Fibroblast of villous mesenchyme (primary cell): ENCODE results near the gene KIR2DL4. TPM values are rescaled to one million over a fixed set of nuclear protein-coding genes. Genes with fewer than 3 reads are reported as not detected.
"Not testable (repeated sequence)": the region's sequence is repeated elsewhere in the genome, so short reads cannot be mapped to it uniquely, and the experiment has no call there.

Source experiments
- DNase-seq: peaks from one replicate; pipeline ENCODE4 v3.0.0-alpha.2; 2010; ENCODE audit warnings: low read depth
- H3K4me3 ChIP-seq: 2 replicates; pipeline ENCODE4 v1.5.1; 2011; ENCODE audit warnings: low read depth, mild to moderate bottlenecking, low read length
- total RNA-seq: library from RNA; depleted of rRNA; stranded (reverse); fragments of >200 nt; gene quantifications from 2 replicates; pipeline ENCODE4 v1.2.3, GENCODE V29; 2012
- TF ChIP-seq, protein P1 (sequence below): IDR thresholded peaks from 2 replicates; pipeline ENCODE4 v1.5.1; 2012; ENCODE audit warnings: low read depth, mild to moderate bottlenecking, low read length; ENCODE audit not compliant: insufficient read depth

Gene KIR2DL4
- not detected in 2 replicates for total RNA-seq

DNA sequence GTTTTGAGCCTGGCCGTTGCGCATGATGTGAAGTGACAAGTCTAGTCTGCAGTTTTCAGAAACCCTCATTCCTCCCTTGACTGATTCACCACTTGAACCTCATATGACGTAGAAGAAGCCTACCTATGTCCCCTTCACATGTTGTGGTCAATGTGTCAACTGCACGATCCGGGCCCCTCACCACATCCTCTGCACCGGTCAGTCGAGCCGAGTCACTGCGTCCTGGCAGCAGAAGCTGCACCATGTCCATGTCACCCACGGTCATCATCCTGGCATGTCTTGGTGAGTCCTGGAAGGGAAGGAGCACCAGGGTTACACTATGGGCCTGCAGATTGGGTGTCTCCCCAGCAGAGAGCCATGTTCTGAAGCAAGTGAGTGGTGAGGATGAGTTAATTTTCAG is at the start of gene KIR2DL4:
Gene KIR2DL4, plus strand, starts transcription at position 201 of the 400 bp plus-strand sequence. Its CDS starts 42 bp downstream, at position 243.
- TF ChIP-seq, protein P1, sequence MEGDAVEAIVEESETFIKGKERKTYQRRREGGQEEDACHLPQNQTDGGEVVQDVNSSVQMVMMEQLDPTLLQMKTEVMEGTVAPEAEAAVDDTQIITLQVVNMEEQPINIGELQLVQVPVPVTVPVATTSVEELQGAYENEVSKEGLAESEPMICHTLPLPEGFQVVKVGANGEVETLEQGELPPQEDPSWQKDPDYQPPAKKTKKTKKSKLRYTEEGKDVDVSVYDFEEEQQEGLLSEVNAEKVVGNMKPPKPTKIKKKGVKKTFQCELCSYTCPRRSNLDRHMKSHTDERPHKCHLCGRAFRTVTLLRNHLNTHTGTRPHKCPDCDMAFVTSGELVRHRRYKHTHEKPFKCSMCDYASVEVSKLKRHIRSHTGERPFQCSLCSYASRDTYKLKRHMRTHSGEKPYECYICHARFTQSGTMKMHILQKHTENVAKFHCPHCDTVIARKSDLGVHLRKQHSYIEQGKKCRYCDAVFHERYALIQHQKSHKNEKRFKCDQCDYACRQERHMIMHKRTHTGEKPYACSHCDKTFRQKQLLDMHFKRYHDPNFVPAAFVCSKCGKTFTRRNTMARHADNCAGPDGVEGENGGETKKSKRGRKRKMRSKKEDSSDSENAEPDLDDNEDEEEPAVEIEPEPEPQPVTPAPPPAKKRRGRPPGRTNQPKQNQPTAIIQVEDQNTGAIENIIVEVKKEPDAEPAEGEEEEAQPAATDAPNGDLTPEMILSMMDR, result no peak
- H3K4me3 ChIP-seq, result no peak within 1 kb of the TSS
- DNase-seq, result no peak

DNA sequence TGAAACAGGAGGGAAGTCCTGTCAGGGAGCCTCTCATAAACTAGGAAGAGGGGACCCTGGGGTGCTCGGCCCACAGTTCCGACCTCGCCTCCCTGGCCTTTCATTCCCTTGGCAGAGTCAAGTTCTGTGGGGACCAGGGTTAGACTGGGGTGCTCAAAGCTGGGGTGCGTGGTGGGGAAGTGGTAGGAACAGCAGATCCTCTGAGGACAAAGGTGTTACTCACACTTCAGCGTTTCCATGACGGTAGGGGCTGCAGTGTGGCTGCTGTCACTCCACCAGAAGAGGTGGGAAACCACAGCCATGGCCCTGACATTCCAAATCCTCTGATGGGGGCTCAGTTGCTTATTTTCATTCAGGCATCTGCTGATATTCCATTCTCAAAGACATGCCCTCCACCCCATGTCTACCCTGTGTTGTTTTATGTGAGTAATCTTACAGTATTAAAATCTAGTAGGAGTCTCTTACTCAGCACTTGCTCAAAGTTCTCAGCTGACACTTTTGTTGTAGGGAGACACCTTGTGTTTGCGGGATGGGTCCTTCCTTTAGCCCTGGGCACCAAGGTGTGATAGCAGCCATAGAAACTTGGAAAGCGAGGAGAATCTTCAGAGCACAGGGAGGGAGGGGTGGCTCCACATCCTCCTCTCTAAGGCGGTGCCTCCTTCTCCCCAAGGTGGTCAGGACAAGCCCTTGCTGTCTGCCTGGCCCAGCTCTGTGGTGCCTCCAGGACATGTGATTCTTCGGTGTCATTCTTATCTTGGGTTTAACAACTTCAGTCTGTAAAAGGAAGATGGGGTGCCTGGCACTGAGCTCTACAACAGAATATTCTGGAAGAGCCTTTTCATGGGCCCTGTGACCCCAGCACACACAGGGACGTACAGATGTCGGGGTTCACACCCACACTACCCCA is 47.0 kb upstream of the KIR2DL4 start:
- not testable (repeated sequence) for DNase-seq, H3K4me3 ChIP-seq

DNA sequence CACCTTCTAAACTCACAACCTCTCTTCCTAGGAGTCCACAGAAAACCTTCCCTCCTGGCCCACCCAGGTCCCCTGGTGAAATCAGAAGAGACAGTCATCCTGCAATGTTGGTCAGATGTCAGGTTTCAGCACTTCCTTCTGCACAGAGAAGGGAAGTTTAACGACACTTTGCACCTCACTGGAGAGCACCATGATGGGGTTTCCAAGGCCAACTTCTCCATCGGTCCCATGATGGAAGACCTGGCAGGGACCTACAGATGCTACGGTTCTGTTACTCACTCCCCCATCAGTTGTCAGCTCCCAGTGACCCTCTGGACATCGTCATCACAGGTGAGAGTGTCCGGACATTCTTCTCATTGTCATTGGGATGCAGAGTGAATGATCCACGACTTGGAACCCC is 44.8 kb upstream of the KIR2DL4 start:
- H3K4me3 ChIP-seq, DNase-seq: not testable (repeated sequence)

DNA sequence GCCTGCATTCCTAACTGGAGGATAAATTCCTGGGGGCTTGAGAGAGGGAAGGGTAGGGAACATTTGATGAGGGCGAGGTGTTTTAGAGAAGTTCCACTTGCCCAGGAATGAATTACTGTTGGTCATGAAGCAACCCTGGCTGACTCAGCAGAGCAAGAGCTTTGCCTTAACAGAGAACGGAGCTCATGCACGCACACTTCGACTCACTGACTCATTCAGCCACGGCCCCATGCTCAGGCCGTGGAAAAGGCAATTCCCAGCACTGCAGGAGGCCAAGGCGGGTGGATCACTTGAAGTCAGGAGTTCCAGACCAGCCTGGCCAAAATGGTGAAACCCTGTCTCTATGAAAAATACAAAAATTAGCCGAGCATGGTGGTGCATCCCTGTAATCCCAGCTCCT is 39.2 kb upstream of the KIR2DL4 start:
- not testable (repeated sequence) for DNase-seq, H3K4me3 ChIP-seq

DNA sequence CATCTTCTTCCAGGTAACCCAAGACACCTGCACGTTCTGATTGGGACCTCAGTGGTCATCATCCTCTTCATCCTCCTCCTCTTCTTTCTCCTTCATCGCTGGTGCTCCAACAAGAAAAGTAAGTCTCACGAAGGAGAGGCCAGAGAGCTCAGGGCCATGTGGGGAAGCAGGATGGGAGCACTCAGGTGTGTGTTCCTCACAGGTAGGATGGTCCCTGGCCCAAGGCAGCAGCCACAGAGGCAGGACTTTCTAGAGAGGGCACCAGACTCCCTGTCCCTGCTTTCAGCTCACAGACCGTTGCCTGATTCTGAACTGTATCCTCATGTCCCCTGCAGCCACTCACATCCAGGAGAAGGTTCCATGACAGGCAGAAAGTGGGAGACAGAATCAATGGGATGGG is 36.9 kb upstream of the KIR2DL4 start:
- H3K4me3 ChIP-seq, result not testable (repeated sequence)

DNA sequence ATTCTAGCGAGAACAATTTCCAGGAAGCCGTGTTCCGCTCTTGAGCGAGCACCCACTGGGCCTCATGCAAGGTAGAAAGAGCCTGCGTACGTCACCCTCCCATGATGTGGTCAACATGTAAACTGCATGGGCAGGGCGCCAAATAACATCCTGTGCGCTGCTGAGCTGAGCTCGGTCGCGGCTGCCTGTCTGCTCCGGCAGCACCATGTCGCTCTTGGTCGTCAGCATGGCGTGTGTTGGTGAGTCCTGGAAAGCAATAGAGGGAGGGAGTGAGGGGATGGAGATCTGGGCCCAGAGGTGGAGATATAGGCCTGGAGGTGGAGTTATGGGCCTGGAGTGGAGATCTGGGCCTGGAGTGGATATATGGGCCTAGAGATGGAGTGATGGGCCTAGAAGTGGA is 33.8 kb upstream of the KIR2DL4 start, which contains the start of gene KIR2DL1:
Gene KIR2DL1, plus strand, starts transcription at position 148 of the 400 bp plus-strand sequence. Its CDS starts 58 bp downstream, at position 206.
- not testable (repeated sequence) for H3K4me3 ChIP-seq, DNase-seq

More for the DNA sequence above, 36.9 kb upstream of the KIR2DL4 start:
- DNase-seq, result not testable (repeated sequence)

DNA sequence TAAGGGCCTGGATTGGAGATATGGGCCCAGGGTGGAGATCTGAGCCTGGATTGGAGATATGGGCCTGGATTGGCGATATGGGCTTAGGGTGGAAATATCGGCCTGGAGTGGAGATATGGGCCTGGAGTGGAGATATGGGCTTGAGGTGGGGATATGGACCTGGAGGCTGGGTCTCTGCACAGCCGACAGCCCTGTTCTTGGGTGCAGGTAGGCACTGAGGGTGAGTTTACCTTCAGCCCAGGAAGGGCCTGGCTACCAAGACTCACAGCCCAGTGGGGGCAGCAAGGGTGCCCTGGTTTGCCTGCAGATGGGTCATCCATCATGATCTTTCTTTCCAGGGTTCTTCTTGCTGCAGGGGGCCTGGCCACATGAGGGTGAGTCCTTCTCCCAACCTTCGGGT is 32.9 kb upstream of the KIR2DL4 start:
- not testable (repeated sequence) for DNase-seq, H3K4me3 ChIP-seq

DNA sequence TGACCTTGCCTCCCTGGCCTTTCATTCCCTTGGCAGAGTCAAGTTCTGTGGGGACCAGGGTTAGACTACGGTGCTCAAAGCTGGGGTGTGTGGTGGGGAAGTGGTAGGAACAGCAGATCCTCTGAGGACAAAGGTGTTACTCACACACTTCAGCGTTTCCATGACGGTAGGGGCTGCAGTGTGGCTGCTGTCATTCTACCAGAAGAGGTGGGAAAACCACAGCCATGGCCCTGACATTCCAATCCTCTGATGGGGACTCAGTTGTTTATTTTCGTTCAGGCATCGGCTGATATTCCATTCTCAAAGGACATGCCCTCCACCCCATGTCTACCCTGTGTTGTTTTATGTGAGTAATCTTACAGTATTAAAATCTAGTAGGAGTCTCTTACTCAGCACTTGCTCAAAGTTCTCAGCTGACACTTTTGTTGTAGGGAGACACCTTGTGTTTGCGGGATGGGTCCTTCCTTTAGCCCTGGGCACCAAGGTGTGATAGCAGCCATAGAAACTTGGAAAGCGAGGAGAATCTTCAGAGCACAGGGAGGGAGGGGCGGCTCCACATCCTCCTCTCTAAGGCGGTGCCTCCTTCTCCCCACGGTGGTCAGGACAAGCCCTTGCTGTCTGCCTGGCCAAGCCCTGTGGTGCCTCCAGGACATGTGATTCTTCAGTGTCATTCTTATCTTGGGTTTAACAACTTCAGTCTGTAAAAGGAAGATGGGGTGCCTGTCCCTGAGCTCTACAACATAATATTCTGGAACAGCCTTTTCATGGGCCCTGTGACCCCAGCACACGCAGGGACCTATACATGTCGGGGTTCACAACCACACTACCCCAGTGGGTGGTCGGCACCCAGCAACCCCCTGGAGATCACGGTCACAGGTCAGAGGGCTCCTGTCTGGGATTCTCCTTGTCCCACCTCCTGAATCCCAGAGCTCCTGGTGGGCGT is 32.1 kb upstream of the KIR2DL4 start:
- H3K4me3 ChIP-seq, DNase-seq: not testable (repeated sequence)

DNA sequence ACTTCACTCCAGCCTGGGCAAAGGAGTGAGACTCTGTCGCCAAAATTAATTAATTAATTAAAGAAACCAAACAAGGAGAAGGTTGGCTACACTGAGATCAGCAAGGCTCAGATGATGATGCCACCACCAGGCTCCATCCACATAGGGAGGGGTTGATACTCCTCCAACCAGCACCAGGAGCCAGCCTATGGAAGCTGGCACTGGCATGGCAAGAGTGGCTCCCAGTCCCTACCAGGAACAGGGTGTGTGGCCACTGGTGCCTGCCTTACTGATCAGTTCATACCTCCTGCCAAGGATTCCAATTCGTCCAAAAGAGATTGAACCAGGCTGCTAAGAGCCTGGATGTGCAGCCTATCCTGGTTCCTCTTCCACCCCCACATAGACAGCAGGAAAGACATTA is 30.7 kb upstream of the KIR2DL4 start:
- H3K4me3 ChIP-seq, DNase-seq: not testable (repeated sequence)

DNA sequence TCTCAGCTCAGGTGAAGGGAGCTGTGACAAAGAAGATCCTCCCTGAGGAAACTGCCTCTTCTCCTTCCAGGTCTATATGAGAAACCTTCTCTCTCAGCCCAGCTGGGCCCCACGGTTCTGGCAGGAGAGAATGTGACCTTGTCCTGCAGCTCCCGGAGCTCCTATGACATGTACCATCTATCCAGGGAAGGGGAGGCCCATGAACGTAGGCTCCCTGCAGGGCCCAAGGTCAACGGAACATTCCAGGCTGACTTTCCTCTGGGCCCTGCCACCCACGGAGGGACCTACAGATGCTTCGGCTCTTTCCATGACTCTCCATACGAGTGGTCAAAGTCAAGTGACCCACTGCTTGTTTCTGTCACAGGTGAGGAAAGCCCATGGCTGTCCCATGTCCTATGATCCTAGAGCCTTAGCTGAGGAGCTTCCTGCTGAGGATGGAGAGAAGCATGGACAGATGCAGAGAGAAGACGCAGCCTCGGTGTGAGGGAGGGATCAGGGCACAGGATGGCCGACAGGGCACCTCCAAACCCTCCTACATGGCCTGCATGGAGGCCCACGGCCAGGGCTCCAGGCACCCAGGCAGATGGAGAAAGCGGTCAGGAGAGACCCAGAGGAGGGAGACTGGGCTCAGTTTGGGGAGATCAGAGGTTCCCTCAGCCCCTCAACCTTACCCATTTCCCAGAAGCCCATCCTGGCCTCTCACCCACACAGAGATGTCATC is 28.2 kb upstream of the KIR2DL4 start:
- DNase-seq, H3K4me3 ChIP-seq: not testable (repeated sequence)

DNA sequence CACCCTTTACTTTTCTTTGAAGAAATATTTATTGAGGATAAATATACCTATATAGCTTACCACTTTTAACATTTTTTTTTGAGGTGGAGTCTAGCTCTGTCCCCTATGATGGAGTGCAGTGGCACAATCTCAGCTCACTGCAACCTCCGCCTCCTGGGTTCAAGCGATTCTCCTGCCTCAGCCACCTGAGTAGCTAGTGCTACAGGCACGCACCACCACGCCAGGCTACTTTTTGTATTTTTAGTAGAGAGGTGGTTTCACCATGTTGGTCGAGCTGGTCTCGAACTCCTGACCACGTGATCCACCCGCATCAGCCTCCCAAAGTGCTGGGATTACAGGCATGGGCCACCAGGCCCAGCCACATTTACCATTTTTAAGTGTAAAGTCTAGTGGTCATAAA is 27.6 kb upstream of the KIR2DL4 start:
- DNase-seq, H3K4me3 ChIP-seq: not testable (repeated sequence)

DNA sequence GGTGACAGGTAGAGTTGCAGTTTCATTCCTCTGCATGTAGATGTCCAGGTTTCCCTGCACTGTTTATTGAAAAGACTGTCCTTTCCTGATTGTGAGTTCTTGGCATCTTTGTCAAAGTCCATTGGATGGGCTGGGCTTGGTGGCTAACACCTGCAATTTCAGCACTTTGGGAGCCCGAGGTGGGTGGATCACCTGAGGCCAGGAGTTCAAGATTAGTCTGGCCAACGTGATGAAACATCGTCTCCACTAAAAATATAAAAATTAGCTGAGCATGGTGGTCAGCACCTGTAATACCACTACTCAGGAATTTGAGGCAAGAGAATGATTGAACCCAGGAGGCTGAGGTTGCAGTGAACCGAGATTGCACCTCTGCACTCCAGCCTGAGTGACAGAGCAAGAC is 25.6 kb upstream of the KIR2DL4 start:
- not testable (repeated sequence) for H3K4me3 ChIP-seq, DNase-seq

DNA sequence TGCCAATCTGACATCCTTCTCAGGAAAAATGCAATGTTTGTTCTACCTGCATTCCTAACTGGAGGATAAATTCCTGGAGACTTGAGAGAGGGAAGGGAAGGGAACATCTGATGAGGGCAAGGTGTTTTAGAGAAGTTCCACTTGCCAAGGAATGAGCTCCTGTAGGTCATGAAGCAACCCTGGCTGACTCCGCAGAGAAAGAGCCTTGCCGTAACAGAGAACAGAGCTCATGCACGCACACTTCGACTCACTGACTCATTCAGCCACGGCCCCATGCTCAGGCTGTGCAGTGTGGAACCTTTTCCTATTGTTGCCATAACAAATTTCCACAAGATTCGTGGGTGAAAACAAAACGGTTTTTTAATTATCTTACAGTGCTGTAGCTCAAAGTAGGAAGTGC is 24.5 kb upstream of the KIR2DL4 start:
- DNase-seq, H3K4me3 ChIP-seq: not testable (repeated sequence)

DNA sequence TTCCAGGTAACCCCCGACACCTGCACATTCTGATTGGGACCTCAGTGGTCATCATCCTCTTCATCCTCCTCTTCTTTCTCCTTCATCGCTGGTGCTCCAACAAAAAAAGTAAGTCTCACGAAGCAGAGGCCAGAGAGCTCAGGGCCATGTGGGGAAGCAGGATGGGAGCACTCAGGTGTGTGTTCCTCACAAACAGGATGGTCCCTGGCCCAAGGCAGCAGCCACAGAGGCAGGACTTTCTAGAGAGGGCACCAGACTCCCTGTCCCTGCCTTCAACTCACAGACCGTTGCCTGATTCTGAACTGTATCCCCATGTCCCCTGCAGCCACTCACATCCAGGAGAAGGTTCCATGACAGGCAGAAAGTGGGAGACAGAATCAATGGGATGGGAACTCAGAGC is 20.5 kb upstream of the KIR2DL4 start:
- DNase-seq, H3K4me3 ChIP-seq: not testable (repeated sequence)

DNA sequence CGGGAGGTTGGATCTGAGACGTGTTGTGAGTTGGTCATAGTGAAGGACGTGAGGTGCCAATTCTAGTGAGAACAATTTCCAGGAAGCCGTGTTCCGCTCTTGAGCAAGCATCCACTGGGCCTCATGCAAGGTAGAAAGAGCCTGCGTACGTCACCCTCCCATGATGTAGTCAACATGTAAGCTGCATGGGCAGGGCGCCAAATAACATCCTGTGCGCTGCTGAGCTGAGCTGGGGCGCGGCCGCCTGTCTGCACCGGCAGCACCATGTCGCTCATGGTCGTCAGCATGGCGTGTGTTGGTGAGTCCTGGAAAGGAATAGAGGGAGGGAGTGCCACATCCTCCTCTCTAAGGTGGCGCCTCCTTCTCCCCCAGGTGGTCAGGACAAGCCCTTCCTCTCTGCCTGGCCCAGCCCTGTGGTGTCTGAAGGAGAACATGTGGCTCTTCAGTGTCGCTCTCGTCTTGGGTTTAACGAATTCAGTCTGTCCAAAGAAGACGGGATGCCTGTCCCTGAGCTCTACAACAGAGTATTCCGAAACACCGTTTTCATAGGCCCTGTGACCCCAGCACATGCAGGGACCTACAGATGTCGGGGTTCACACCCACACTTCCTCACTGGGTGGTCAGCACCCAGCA is 17.2 kb upstream of the KIR2DL4 start:
- H3K4me3 ChIP-seq, DNase-seq: not testable (repeated sequence)

DNA sequence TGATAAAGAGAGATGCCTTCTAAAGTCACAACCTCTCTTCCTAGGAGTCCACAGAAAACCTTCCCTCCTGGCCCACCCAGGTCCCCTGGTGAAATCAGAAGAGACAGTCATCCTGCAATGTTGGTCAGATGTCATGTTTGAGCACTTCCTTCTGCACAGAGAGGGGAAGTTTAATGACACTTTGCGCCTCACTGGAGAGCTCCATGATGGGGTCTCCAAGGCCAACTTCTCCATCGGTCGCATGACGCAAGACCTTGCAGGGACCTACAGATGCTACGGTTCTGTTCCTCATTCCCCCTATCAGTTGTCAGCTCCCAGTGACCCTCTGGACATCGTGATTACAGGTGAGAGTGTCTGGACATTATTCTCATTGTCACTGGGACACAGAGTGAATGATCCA is 15.3 kb upstream of the KIR2DL4 start:
- H3K4me3 ChIP-seq, DNase-seq: not testable (repeated sequence)
